Activated CD8-positive, alpha-beta memory T cell treated with anti-CD3 and anti-CD28 coated beads, Interleukin-2, amount 10 ng/mL, durations not matched to agents 7 days and 5 days (primary cell): Measurements from ENCODE around the gene DEFB124. TPM values are rescaled to one million over a fixed set of nuclear protein-coding genes. Genes with fewer than 3 reads are reported as not detected.
A peak's percentile ranks its signal among the peaks of the same experiment; 100 is the strongest.
"Not testable (repeated sequence)": the region's sequence is repeated elsewhere in the genome, so short reads cannot be mapped to it uniquely, and the experiment has no call there.

Experiments
- ATAC-seq: fragments of 150-1000 bp; cut with Tn5 transposase; one replicate; pipeline ENCODE4 v1.10.0; 2021; ENCODE audit warnings: moderate library complexity
- CTCF ChIA-PET: fragments of 350-600 bp; sonication (Branson Sonifier 250); formaldehyde crosslinking; loops from one replicate; lab custom pipeline; 2021; ENCODE audit warnings: antibody characterized with exemption; lab: Charles Lee
- DNase-seq: peaks from one replicate; pipeline ENCODE4 v3.0.0-alpha.2; 2020
- H3K27ac Mint-ChIP-seq: one replicate; pipeline ENCODE4 v1.8.0; 2021; ENCODE audit warnings: mild to moderate bottlenecking, mixed read lengths
- H3K27me3 Mint-ChIP-seq: one replicate; pipeline ENCODE4 v1.8.0; 2021; ENCODE audit warnings: mixed read lengths
- H3K36me3 Mint-ChIP-seq: one replicate; pipeline ENCODE4 v1.8.0; 2021; ENCODE audit warnings: mild to moderate bottlenecking, mixed read lengths
- H3K4me1 Mint-ChIP-seq: one replicate; pipeline ENCODE4 v1.8.0; 2021; ENCODE audit warnings: mixed read lengths
- H3K4me3 Mint-ChIP-seq: one replicate; pipeline ENCODE4 v1.8.0; 2021; ENCODE audit warnings: mild to moderate bottlenecking, moderate library complexity, mixed read lengths
- H3K9me3 Mint-ChIP-seq: one replicate; pipeline ENCODE4 v1.8.0; 2022; ENCODE audit warnings: low read depth, mixed read lengths
- total RNA-seq, 2 experiments: library from RNA; stranded (reverse); gene quantifications; one replicate each; pipeline ENCODE4 v1.2.3, GENCODE V29; 2021

Gene DEFB124
- not detected for total RNA-seq

GRCh38 chr20:31474758-31475427 lies at the start of gene DEFB124, which contains the start of gene REM1:
TSS of gene DEFB124 (minus strand) at chr20:31475127. CDS start at chr20:31473013, 2,114 bp downstream.
TSS of gene REM1 (plus strand) at chr20:31475288. CDS start at chr20:31476446, 1,158 bp downstream.
- Mint-ChIP-seq H3K27me3 (peaks cover 42% of the 10 kb centered on the region), H3K9me3 (peaks cover 2% of the 10 kb centered on the region), H3K4me3 (no peak within 1 kb of the TSS), H3K27ac (no peak within 1 kb of the TSS), H3K36me3 (peaks cover 2% of the 10 kb centered on the region), H3K4me1 (no peaks in the 10 kb centered on the region)
- DNase-seq: no peak
- CTCF ChIA-PET: interaction anchor here (1.9 to 2.4 kb wide), 2 partner anchors 28 to 138 kb away, joined by 6 to 11 read pairs; no protein-coding TSS in a partner anchor
- no peak for ATAC-seq

- CTCF ChIA-PET: interaction anchor here (0.6 to 4.1 kb wide), 3 partner anchors 21 to 507 kb away, joined by 3 to 14 read pairs (median 4); no protein-coding TSS in a partner anchor
- Mint-ChIP-seq H3K4me3 (no peak overlapping the region), H3K27me3 (no peaks in the 10 kb centered on the region), H3K4me1 (peaks cover 33% of the 10 kb centered on the region), H3K36me3 (peaks cover 42% of the 10 kb centered on the region), H3K9me3 (no peaks in the 10 kb centered on the region), H3K27ac (no peak overlapping the region)
- DNase-seq (no peak), ATAC-seq (no peak)
Measured at GRCh38 chr20:31523361-31524283, 48.7 kb upstream of the DEFB124 start.

GRCh38 chr20:31522731-31523130 lies 47.8 kb upstream of the DEFB124 start:
- no peaks in the 10 kb centered on the region for H3K27me3 Mint-ChIP-seq
- ATAC-seq: no peak
- CTCF ChIA-PET: interaction anchor here (0.8 to 4.1 kb wide), 3 partner anchors 19 to 90 kb away, joined by 3 to 14 read pairs (median 3); no protein-coding TSS in a partner anchor
- no peaks in the 10 kb centered on the region for H3K9me3 Mint-ChIP-seq
- DNase-seq: no peak
- H3K4me1 Mint-ChIP-seq: peaks cover 33% of the 10 kb centered on the region
- H3K36me3 Mint-ChIP-seq: peaks cover 40% of the 10 kb centered on the region
- H3K27ac Mint-ChIP-seq: no peak overlapping the region
- H3K4me3 Mint-ChIP-seq: no peak overlapping the region

- H3K36me3 Mint-ChIP-seq: peaks cover 27% of the 10 kb centered on the region
- peaks cover 33% of the 10 kb centered on the region for H3K4me1 Mint-ChIP-seq
- not testable (repeated sequence) for H3K4me3 Mint-ChIP-seq, H3K27me3 Mint-ChIP-seq, H3K27ac Mint-ChIP-seq, DNase-seq, H3K9me3 Mint-ChIP-seq, ATAC-seq
- CTCF ChIA-PET: interaction anchor here (1.1 to 4.1 kb wide), 7 partner anchors 11 to 203 kb away, joined by 3 to 14 read pairs (median 4); no protein-coding TSS in a partner anchor
Measured at GRCh38 chr20:31521267-31521666, 46.3 kb upstream of the DEFB124 start.

- Mint-ChIP-seq H3K9me3 (no peaks in the 10 kb centered on the region), H3K4me3 (no peak overlapping the region), H3K4me1 (peaks cover 27% of the 10 kb centered on the region), H3K27me3 (no peaks in the 10 kb centered on the region), H3K36me3 (peaks cover 16% of the 10 kb centered on the region), H3K27ac (no peak overlapping the region)
- DNase-seq: no peak
- CTCF ChIA-PET: interaction anchor here (1.0 to 3.5 kb wide), 3 partner anchors 15 to 43 kb away, joined by 3 to 14 read pairs (median 7); no protein-coding TSS in a partner anchor
- no peak for ATAC-seq
Measured at GRCh38 chr20:31517373-31517772, 42.4 kb upstream of the DEFB124 start.

- no peaks in the 10 kb centered on the region for H3K9me3 Mint-ChIP-seq
- peak; percentile 69 for DNase-seq
- H3K27ac Mint-ChIP-seq: no peak overlapping the region
- H3K27me3 Mint-ChIP-seq: no peaks in the 10 kb centered on the region
- H3K36me3 Mint-ChIP-seq: peaks cover 12% of the 10 kb centered on the region
- ATAC-seq: peak; percentile 14
- CTCF ChIA-PET: interaction anchor here (1.4 to 3.5 kb wide), 4 partner anchors 14 to 207 kb away, joined by 7 to 14 read pairs (median 10); no protein-coding TSS in a partner anchor
- peaks cover 23% of the 10 kb centered on the region for H3K4me1 Mint-ChIP-seq
- H3K4me3 Mint-ChIP-seq: no peak overlapping the region
Measured at GRCh38 chr20:31516651-31517050, 41.7 kb upstream of the DEFB124 start.

GRCh38 chr20:31516166-31516565 lies 41.2 kb upstream of the DEFB124 start:
- ATAC-seq (no peak), DNase-seq (no peak)
- H3K27ac Mint-ChIP-seq: no peak overlapping the region
- peaks cover 20% of the 10 kb centered on the region for H3K4me1 Mint-ChIP-seq
- H3K27me3 Mint-ChIP-seq: no peaks in the 10 kb centered on the region
- H3K9me3 Mint-ChIP-seq: no peaks in the 10 kb centered on the region
- H3K4me3 Mint-ChIP-seq: no peak overlapping the region
- CTCF ChIA-PET: interaction anchor here (0.8 to 2.9 kb wide), 6 partner anchors 13 to 208 kb away, joined by 3 to 12 read pairs (median 6); no protein-coding TSS in a partner anchor
- H3K36me3 Mint-ChIP-seq: peaks cover 11% of the 10 kb centered on the region

- no peak overlapping the region for H3K4me3 Mint-ChIP-seq
- peak; percentile 64 for DNase-seq
- CTCF ChIA-PET: interaction anchor here (0.8 to 1.8 kb wide), 5 partner anchors 13 to 208 kb away, joined by 3 to 12 read pairs (median 5); no protein-coding TSS in a partner anchor
- peaks cover 10% of the 10 kb centered on the region for H3K36me3 Mint-ChIP-seq
- no peaks in the 10 kb centered on the region for H3K9me3 Mint-ChIP-seq
- ATAC-seq: peak; percentile 18
- H3K27me3 Mint-ChIP-seq: no peaks in the 10 kb centered on the region
- peaks cover 17% of the 10 kb centered on the region for H3K4me1 Mint-ChIP-seq
- no peak overlapping the region for H3K27ac Mint-ChIP-seq
Measured at GRCh38 chr20:31515775-31516107, 40.8 kb upstream of the DEFB124 start.

GRCh38 chr20:31515072-31515774 lies 40.3 kb upstream of the DEFB124 start:
- Mint-ChIP-seq H3K9me3 (no peaks in the 10 kb centered on the region), H3K4me1 (peaks cover 13% of the 10 kb centered on the region), H3K27me3 (no peaks in the 10 kb centered on the region), H3K36me3 (peaks cover 7% of the 10 kb centered on the region), H3K4me3 (no peak overlapping the region), H3K27ac (no peak overlapping the region)
- CTCF ChIA-PET: interaction anchor here (0.8 to 2.2 kb wide), 7 partner anchors 12 to 209 kb away, joined by 3 to 12 read pairs (median 5); no protein-coding TSS in a partner anchor
- ATAC-seq (peak; percentile 1), DNase-seq (no peak)

- peak; percentile 91 for DNase-seq
- peak; percentile 81 for ATAC-seq
- Mint-ChIP-seq H3K4me1 (peaks cover 8% of the 10 kb centered on the region), H3K27me3 (no peaks in the 10 kb centered on the region), H3K27ac (peak within 1 kb of the TSS; percentile 63), H3K4me3 (no peak within 1 kb of the TSS), H3K36me3 (peaks cover 6% of the 10 kb centered on the region), H3K9me3 (no peaks in the 10 kb centered on the region)
- CTCF ChIA-PET: interaction anchor here (0.6 to 4.1 kb wide), 9 partner anchors 12 to 1007 kb away, joined by 3 to 27 read pairs (median 4); no protein-coding TSS in a partner anchor
Measured at GRCh38 chr20:31514154-31515071, 39.5 kb upstream of the DEFB124 start, which contains the start of gene HM13. TSS of gene HM13 (plus strand) at chr20:31514442. CDS start at chr20:31514552, 110 bp downstream.

- Mint-ChIP-seq H3K9me3 (no peaks in the 10 kb centered on the region), H3K27me3 (peaks cover 14% of the 10 kb centered on the region), H3K4me3 (no peak overlapping the region), H3K27ac (no peak overlapping the region), H3K36me3 (no peaks in the 10 kb centered on the region), H3K4me1 (no peaks in the 10 kb centered on the region)
- DNase-seq (no peak), ATAC-seq (no peak)
- CTCF ChIA-PET: interaction anchor here (1.5 to 1.8 kb wide), 2 partner anchors 48 to 104 kb away, joined by 5 to 6 read pairs; no protein-coding TSS in a partner anchor
Measured at GRCh38 chr20:31508517-31509244, 33.8 kb upstream of the DEFB124 start.
